GM18868 (cell line): ENCODE measurements around the gene CFAP210.

Experiments used
- ATAC-seq: cut with Tn5 transposase; IDR thresholded peaks from one replicate; pipeline ENCODE4 v1.9.1; 2021; ENCODE audit warnings: mild to moderate bottlenecking, moderate library complexity; ENCODE audit not compliant: unreplicated experiment

CFAP210 gene

GRCh38 chr2:169676850-169677249 is 17.4 kb downstream of the CFAP210 start:
- ATAC-seq = no peak

DNA sequence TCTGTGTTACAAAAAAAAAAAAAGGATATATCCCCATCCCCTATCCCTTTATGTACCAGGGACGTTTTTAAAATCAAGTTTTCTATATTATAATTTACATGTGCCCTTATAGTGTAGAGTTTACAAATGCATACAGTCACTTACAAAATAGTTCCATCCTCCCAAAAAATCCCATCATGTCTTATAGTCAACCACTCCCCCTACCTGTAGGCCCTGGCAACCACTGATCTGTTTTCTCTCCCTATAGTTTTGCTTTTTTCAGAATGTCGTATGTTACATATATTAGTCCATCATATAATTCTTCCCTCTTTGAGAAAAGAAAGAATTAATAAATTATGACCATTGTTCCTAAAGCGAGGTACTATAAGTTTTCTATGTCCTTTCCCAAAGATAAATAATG is 17.8 kb downstream of the CFAP210 start:
- no peak for ATAC-seq

DNA sequence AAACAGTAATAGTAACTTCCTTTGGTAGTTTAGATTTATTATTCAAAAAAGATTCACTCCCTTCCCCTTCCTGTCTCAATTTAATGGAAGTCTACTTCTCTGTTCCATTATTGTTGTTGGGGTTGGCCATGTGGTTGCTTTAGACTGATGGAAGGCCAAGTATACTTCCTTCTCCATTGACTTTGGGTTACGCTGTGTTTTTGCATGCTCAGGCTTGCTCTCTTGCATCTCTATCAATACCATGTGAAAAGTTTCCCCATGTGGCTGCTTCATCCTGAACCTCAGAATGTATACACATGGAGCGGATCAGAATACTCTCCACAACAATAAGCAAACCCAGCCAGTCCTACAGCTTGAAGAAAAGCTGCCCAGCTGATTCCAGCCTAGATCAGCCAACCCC is 20.3 kb downstream of the CFAP210 start:
- ATAC-seq = no peak

GRCh38 chr2:169673106-169673505 is 21.1 kb downstream of the CFAP210 start:
- no peak for ATAC-seq

DNA sequence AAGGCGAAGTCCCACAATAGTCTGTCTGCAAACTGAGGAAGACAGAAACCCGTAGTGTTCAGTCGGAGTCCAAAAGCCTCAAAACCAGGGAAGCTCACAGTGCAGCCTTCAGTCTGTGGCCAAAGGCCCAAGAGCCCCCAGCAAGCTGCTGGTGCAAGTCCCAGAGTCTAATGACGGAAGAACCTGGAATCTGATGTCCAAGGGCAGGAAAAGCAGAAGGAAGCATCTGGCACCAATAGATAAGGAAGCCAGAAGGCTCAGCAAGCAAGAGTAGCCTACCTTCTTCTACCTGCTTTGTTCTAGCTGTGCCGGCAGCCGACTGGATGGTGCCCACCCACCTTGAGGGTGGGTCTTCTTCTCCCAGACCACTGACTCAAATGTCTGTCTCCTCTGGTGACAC is 21.8 kb downstream of the CFAP210 start:
- ATAC-seq = no peak

DNA sequence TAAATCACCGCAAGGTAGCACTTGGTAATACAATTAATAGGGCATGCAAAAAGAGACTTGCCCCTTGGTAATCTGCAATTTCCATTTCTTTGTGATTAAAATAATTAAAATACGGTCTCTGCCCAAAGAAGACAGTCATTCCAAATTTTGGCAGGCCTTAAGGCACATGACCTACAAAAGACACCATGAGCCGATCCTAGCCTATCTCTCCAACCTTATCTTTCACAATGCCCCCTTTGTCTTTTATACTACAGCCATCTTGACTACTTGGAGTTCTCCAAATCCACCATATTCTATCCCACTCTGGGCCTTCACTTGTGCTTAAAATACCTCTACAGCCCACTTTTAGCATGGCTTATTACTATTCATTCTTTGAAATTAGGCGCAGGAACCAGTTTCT is 23.3 kb downstream of the CFAP210 start:
- no peak for ATAC-seq

DNA sequence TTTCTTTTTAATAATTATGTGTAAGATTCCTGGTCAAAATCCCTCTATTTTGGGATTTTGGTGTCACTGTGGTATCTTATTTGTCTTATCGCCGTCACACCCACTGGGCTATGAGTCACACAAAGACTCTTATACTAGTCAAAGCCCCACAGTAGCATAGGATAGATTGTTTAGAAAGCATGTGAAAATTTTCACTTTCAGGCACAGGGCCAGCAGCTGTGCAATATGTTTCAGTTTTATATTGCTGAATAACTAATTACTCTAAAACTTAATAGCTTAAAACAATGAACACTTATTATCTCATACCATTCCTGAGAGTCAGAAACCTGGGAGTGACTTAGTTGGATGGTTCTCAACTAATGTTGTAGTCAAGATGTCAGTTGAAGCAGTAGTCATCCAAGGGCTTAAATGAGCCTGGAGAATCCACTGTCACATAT is 24.0 kb downstream of the CFAP210 start:
- ATAC-seq = no peak

GRCh38 chr2:169667583-169667982 is 26.6 kb downstream of the CFAP210 start:
- ATAC-seq = no peak

DNA sequence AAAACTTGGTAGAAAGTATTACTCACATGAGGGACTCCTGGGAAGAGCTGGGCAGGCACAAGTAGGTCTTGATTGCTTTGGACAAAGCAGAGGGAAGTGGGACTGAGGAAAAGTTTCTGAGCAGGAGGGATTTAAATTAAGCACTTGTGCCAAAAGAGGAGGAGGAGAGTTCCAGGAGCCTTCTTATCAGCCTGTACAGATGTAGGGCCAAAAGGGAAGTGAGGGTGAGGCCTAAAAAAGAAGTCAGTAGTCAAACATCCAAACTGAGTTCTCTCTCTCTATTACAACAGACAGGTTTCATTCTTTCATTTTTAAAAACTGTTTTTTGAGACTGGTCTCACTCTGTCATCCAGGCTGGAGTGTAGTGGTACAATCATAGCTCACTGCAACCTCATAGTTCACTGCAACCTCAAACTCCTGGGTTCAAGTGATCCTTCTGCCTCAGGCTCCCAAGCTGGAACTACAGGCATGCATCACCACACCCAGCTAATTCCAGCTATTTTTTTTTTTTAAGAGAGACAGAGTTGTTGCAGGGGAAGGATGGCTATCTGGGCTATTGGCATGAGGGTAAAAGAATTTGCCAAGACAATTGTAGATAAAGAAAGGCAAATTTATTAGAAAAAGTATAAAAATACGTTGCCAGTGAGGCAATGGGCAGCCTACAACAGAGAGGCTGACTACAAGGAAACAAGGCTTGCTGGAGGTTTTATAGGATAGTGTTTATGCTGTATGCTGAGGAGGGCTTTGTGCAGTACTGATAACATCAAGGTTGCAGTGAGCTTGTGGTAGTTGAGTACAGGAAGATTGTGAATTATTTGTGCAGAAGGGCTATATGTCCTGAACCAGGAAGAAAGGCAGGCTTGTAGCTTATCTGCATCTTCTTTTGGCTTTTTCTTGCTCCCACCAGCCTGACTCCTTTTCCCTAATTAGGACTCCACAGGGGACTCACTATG is 29.0 kb downstream of the CFAP210 start:
- no peak for ATAC-seq

DNA sequence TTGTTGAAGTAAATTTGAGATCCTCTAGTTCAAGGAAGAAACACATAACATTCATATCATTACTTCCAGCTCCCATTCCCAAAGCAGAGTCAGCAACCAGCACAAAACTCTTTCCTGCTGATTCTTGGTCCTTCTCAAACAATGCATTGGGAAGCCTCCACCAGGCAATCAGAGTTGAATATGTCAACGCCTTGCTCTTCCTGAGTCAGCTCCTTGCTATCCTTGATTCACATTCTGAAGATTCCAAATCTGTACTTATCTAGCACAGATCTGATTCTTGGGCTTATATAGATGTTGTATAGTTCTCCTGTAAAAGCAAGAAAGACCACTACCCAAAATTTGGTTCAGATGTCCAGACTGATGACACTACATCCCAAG is 29.6 kb downstream of the CFAP210 start:
- ATAC-seq = no peak

DNA sequence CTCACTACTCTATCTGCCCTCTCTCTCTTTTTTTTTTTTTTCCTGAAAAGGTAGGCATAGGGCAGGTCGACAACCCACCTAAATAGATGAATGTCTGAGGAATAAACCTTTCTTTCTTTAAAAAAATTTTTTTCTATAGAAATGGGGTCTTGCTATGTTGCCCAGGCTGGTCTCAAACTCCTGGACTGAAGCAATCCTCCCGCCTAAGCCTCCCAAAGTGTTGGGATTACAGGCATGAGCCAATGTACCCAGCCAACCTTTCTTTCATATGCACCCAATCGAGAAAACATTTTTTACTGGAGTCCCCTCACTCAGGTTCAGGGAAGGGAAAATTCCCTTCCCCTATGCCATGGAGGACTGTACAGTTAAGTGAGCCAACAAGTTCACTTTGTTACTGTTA is 31.0 kb downstream of the CFAP210 start:
- ATAC-seq = no peak

DNA sequence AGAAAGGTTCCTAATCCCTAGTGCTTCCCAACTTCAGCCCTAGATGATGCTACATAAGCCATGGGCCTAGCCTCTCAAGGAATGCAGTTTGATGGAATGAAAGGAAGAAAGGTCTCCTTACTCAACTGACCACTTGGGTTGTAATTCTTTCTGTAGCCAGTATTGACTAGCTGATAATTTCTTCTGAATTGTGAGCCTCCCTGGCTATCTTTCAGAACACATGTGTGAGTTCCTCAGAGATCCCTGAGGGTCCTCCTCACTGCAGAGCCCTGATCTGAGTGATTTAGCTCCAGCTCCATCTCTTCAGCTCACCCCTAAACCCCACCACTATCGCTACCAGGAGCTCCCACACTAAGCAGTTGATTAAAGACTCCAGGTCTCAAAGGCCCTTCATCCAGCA is 31.5 kb downstream of the CFAP210 start:
- ATAC-seq = no peak

DNA sequence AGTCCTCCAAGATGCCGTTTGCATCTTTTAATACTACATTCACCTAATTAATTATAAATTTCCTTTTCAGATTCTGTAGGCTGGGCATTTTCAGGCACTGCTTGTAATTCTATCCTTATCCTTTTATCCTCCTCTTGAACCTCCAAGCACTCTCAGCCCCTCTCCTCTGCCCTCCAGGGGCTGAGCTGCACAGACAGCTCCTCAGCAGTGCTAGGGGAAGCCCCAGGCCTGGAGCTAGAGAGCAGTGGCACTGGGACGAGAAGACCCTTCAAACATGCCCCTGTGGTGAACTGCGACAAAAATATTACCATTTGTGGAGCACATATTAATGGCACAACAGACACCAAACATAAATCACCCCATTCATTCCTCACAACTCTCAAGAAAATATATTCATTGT is 32.9 kb downstream of the CFAP210 start:
- ATAC-seq = no peak

GRCh38 chr2:169659320-169659719 is 34.9 kb downstream of the CFAP210 start:
- peak; percentile 56 for ATAC-seq

- ATAC-seq = no peak
Measured at GRCh38 chr2:169658877-169659276, 35.3 kb downstream of the CFAP210 start.

DNA sequence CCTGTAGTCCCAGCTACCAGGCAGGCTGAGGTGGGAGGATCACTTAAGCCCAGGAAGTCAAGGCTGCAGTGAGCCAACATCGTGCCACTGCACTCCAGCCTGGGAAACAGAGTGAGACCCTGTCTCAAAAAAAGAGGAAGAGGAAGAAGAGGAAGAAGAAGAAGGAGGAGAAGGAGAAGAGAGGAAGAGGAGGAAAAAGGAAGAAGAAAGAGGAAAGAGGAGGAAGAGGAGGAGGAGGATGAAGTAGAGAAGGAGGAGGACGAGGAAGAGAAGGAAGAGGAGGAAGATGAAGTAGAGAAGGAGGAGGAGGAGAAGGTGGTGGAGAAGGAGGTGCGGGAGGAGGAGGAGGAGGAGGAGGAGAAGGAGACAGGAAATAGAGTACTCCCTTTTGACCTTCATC is 38.0 kb downstream of the CFAP210 start:
- ATAC-seq = no peak

- ATAC-seq = no peak
Measured at GRCh38 chr2:169653636-169654035, 40.6 kb downstream of the CFAP210 start.

- ATAC-seq = no peak
Measured at GRCh38 chr2:169649278-169649677, 44.9 kb downstream of the CFAP210 start.

DNA sequence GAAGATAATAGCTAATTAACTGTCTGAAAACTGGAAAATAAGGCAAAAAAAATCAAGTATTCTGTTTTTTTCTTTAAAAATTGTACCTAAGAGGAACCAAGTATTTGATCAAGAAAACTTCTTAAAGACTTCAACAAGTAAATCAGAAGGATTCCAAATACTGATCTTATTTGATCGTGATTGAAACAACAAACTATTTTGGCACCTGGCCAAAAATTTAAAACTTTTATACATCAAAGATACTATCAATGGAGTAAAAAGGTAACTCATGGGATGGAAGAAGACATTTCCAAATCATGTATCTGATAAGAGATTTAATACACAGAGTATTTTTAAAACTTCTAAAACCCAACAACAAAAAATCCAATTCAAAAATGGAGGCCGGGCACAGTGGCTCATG is 46.7 kb downstream of the CFAP210 start:
- no peak for ATAC-seq

- no peak for ATAC-seq
Measured at GRCh38 chr2:169644173-169644572, 50.0 kb downstream of the CFAP210 start.

- ATAC-seq = no peak
Measured at GRCh38 chr2:169641464-169641863, 52.7 kb downstream of the CFAP210 start.

DNA sequence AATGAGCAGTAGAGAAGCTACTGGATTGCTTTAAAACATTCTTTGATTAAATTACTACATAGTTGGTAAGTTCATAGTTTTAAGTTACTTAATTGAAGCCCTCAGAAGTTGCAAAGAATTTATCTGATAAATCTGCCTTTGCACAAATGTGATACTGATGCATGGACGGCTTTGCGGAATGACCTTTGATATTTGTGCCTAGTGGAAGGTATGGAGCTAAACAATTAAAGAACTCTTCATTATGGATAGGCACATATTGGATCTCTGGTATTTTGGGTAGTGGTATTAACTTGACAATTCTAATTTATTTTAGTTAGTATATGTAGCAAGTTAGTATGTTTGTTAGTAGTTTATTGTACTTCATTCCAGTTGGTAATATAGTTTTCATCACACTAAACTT is 54.1 kb downstream of the CFAP210 start:
- ATAC-seq = no peak

DNA sequence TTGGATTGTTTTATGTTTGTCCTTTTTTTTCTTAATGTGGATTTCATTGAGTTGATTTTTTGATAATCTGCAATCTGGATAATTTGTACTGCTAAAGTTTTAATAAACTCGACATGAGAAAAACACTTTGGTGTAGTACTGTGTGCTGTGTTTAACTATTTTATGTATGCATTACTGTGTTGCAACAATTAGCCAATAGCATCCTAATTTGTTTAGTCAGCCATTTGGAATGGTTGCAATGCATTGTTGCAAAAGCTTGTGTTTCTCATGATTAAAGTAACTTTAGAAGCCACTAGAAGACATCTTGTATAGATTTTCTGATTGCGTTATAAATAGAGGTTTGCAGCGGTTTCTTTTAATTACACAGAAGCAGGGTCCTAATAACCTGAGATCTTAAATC is 56.6 kb downstream of the CFAP210 start:
- no peak for ATAC-seq
